ENCODE data around the gene MPV17L2.

MPV17L2 gene

DNA sequence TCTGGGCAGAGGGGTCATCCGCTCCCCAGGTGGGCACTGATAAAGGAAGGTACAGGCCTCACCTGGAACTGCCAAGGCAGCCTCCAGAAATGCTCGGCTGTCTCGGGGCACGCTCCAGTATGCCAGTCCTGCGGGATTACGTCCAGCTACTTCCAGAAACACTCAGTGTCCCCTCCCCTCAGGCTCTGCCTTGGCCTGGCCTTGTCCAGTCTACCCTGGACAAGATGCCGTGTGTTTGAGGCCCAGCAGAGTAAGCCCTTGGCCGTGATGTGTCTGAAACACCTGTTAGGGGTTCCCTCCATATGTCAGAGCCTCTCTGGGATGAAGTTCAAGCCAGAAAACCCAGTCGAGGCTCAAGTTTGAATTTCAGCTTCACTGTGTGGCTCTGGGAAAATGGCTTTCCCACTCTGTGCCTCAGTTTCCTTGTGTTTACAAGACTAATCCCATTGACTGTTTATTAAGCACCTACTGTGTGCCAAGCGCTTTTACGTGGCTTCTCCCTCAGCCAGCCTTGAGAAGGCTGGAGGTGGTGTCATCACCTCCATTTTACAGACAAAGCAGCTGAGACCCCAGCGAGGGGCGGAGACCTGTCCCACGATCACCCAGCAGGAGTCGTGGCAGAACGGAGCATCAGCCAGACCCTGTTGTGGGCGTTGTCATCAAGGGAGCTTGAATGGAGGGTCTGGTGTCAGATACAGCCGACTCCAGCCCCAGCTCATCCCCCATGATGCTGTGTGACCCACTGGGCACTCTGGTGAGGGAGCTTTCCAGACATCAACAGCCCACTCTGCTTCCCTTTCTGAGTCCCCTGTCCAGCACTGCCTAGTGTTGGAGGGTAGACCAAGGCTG, 42.0 kb upstream of the MPV17L2 start:
- H3K27ac ChIP-seq = peak overlapping the region; percentile 92
- TF ChIP-seq, protein P1, sequence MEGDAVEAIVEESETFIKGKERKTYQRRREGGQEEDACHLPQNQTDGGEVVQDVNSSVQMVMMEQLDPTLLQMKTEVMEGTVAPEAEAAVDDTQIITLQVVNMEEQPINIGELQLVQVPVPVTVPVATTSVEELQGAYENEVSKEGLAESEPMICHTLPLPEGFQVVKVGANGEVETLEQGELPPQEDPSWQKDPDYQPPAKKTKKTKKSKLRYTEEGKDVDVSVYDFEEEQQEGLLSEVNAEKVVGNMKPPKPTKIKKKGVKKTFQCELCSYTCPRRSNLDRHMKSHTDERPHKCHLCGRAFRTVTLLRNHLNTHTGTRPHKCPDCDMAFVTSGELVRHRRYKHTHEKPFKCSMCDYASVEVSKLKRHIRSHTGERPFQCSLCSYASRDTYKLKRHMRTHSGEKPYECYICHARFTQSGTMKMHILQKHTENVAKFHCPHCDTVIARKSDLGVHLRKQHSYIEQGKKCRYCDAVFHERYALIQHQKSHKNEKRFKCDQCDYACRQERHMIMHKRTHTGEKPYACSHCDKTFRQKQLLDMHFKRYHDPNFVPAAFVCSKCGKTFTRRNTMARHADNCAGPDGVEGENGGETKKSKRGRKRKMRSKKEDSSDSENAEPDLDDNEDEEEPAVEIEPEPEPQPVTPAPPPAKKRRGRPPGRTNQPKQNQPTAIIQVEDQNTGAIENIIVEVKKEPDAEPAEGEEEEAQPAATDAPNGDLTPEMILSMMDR (IDR thresholded peaks at IDR 0.05) = no peak
- TF ChIP-seq ZFX (IDR thresholded peaks at IDR 0.05; ENCODE audit: borderline replicate concordance) = no peak

DNA sequence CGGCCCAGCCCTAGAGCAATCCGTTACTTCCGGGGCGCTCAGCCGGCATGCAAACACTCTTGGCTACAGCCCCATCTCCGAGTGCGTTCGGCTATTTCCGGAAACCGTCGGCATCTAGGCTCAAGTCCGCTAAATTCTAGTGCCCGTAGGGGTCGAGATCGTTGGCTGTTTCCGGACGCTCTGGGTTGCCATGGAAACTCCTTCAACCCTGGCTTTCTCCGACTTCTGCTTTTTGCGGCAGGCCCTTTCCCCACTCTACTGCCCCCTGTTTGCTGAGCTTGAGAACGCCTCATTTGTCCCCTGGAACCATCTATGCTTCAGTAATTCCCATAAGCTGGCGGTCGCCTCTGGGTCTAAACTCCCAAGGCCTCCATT, 40.6 kb upstream of the MPV17L2 start:
- TF ChIP-seq ZFX (IDR thresholded peaks at IDR 0.05; ENCODE audit: borderline replicate concordance) = no peak
- TF ChIP-seq, protein P1 (IDR thresholded peaks at IDR 0.05) = peak; percentile 74
- peak overlapping the region; percentile 92 for H3K27ac ChIP-seq

DNA sequence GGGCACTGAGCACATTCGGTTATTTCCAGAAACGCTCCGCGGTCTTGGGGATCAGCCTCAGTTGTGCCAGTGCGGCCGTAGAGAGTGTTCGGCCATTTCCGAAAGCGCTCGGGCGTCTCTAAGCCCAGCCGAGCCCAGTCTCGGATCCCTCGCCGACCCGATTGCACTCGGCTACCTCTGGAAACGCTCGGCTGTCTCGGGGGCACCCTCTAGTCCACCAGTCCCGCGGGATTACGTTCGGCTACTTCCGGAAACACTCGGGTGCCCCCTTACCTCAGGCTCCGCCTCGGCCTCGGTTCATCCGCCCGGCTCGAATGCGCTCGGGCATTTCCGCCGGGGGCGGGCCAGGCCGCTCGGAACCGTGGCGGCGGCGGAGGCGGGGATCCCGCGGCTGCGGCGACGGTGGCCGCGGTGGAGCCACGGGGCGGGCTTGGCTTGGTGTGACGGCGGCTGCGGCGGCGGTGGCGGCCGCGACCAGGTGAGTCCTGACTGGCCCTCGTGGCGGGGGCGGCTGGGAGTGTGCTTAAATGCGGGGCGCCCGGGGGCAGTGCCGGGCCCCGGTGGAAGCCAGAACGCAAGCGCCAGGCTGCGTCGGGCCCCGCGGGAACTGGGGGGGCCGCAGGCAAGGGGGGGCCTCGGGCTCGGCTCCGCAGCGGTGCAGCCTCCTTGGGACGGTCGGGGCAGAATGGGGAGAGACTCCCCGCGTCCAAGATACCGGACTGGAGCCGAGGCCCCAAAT, 40.0 kb upstream of the MPV17L2 start, which contains the start of gene PIK3R2:
Gene PIK3R2 (plus strand): TSS at position 347 of the 739 bp plus-strand sequence. CDS start 2,717 bp downstream, outside the sequence.
- H3K27ac ChIP-seq = peak within 1 kb of the TSS; percentile 92
- no peak for TF ChIP-seq ZFX (IDR thresholded peaks at IDR 0.05; ENCODE audit: borderline replicate concordance)
- TF ChIP-seq, protein P1 (IDR thresholded peaks at IDR 0.05) = peak; percentile 40

DNA sequence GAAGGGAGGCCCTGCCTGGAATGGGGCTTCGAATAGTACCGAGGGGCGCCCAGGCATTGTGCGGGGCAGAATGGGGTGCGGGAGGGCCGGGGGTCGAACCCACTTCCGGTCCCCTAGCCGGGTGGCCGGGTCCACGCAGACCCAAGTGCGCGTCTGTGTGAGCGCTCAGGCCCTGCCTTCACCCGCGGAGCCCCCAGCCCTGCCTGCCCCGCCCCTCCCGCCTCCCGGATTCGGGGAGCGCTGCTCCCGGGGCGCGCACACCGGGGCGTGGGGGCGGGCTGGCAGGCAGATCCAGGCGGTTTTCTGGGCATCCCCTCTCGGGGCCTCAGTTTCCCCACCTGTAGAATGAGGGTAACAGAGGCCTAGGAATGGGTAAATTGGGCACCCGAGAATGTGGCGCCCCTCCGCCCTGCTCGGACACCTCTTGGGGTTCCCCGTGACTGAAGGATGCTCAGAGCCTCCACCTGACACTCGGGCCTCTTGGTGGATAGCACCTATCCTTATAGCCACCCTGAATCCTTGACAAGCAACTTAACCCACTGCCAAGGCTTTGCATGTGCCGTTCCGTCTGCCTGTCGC, 39.4 kb upstream of the MPV17L2 start:
- peak overlapping the region; percentile 92 for H3K27ac ChIP-seq
- TF ChIP-seq, protein P1 (IDR thresholded peaks at IDR 0.05) = no peak
- no peak for TF ChIP-seq ZFX (IDR thresholded peaks at IDR 0.05; ENCODE audit: borderline replicate concordance)

DNA sequence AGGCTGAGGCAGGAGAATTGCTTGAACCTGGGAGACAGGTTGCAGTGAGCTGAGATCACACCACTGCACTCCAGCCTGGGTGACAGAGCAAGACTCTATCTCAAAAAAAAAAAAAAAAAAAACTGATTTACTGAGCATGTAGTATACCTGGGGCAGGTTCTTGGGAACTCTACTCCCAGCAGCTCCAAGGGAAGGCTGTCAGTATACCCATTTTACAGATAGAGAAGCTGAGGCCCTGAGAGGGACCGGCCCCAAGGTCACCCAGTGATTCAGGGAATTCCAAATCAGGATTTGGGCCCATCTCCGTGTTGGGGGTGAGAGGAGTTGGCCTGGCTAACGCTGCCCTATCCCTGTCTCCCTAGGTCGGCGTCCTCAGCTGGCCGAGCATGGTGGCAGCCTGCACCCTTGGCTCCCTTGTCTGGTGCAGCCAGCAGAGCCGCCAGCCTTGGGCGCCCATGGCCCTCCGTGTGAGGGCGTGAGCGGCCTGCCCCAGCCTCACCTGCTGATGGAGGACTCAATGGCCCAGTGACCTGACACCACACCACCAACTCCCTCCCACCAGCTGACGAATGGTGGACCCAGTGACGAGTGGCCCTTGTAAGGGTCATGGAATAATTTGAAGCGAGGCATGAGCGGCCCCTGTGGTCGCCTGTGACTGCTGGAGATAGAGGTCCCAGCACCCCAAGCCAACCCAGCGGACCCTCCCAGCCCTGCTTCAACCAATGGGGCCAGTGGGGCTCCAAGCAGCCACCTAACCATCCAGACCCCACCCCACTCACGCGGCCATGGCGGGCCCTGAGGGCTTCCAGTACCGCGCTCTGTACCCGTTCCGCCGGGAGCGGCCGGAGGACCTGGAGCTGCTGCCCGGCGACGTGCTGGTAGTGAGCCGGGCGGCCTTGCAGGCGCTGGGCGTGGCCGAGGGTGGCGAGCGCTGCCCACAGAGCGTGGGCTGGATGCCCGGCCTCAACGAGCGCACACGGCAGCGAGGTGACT, 37.6 kb upstream of the MPV17L2 start:
- H3K27ac ChIP-seq = 0 out of 2 replicates have a peak overlapping the region, but pooled peaks have one; percentile 13

DNA sequence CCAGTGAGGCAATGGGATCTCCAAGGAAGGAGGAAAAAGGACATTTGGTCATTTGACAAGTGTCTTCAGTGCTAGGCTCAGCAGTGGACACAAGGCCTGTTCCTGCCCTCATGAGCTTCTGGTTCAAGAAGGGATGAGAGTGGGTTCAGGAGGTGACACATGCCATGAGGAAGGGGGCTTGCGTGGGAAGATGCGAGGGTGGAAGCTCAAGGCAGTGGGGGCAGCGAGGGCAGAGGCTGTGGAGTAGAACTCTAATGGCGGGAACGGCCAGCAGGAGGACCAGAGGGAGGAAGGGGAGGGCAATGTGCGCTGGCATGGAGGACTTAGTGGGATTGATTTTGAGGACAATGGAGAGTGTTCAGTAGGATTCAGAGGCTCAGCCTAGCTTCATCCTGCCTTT, 36.8 kb upstream of the MPV17L2 start:
- TF ChIP-seq ZFX (IDR thresholded peaks at IDR 0.05; ENCODE audit: borderline replicate concordance) = no peak
- TF ChIP-seq, protein P1 (IDR thresholded peaks at IDR 0.05) = no peak
- no peak overlapping the region for H3K27ac ChIP-seq

More for the DNA sequence above, 37.6 kb upstream of the MPV17L2 start:
- no peak for TF ChIP-seq ZFX (IDR thresholded peaks at IDR 0.05; ENCODE audit: borderline replicate concordance)
- TF ChIP-seq, protein P1 (IDR thresholded peaks at IDR 0.05) = no peak

Measured in 22Rv1 (cell line).